Measurements from ENCODE around the gene PSTK. TPM values are rescaled to one million over a fixed set of nuclear protein-coding genes. Genes with fewer than 3 reads are reported as not detected.

PSTK gene
- total RNA-seq, result 1.7 and 3.2 TPM in 2 replicates

GRCh38 chr10:122980209-122981065, at the start of gene PSTK:
PSTK (plus strand) TSS chr10:122980401; CDS start chr10:122980480, 79 bp downstream.
- DNase-seq, result peak; percentile 97

DNA sequence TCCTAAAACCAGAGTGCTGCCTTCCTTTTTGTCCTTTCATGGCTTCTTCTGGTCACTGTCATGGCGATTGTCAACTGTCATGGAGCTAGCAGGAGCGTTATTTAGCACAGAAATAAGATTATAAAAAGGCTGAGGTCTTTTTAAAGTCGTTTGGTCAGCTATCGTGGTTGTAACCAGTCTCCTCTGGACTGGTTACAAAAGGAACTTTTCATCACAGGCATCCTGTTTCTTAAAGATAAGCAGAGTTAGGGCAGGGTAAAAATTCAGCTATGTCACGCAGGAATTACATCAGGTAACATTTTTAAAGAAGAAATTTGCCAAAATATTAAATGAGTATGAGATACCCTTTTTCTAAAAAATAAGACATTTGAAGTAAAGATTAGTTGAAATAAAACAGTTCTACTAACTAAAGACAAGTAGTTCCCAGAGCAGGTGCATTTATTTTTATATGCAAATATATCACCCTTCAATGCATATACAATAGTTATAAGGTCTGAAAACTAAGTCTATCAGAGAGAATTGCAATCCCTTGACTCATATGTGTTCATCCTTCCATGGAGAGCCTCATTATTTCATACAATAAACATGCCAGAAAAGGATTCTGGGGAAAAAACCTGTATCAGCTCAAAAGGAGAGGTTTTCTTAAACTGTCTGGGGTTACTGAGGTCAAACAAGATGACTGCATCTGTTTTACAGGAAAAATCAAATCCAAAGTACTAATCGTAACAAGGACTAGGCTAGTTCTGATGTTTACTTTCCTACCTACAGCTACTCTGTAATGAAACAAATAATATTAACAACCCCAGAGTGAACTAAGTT, 48.9 kb upstream of the PSTK start:
- DNase-seq, result no peak

DNA sequence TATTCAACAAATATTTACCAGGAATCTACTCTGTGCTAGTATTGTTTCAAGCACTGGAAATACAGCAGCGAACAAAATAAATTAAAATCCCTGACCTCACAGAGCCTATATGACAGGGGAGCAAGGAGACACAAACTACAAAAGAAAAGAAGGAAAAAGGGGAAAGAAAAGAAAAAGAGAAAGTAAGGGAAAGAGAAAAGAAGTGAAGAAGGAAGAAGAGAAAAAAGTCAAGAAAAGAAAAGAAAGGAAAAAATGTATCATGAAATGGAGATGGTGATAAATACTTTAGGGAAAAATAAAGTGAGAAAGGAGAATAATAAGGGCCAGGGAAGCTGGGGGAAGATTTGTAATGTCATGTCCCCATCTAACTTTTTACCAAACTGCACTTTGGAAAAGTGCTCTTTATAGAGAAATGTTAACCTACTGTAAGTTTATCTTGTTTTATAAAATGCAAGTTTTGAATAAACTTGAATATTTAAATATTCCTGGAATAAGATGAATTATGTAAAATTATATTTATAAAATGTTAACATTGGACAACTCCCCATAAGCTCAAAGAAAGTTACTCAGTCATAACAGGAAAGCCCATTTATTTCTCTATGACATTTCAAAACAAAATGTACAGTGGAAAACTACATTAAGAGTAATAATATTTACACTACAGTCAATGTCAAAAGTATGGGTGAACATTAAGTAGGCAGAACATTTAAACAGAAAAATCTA, 40.9 kb upstream of the PSTK start:
- no peak for DNase-seq

GRCh38 chr10:122939856-122940543, 40.2 kb upstream of the PSTK start:
- DNase-seq, result peak; percentile 21

DNA sequence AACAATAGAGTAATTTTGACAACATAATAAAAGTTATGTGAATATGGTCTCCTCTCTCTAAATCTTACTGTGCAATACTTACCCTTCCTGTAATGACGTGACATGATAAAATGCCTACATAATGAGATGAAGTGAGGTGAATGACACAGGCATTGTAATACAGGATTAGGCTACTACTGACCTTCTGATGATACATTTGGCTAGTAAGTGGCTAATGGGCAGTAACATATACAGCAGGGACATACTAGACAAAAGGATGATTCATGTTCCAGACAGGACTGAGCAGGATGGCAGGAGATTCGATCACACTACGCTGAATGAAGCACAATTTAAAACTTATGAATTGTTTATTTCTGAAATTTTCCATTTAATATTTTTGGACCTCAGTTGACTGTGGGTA, 30.9 kb upstream of the PSTK start:
- peak; percentile 2 for DNase-seq

GRCh38 chr10:122953902-122954730, 26.1 kb upstream of the PSTK start, which contains the start of gene C10orf88:
C10orf88 (minus strand) TSS chr10:122954227; CDS start chr10:122954178, 49 bp downstream.
- peak; percentile 99 for DNase-seq

DNA sequence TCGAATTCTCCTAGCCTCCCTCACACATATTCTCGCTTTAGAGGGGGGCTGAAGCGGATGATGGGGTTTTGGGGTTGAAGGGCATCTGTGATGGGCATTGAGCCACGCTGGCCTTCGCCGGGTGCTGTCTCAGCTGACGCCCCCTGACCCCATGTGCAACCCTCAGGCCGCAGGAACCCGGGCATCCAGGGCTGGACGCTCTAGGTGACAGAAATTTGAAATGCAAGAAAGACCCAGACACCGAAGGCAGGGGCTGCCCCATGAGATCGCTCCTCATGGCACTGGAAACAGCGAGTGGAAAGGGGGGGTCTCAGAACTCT, 25.5 kb upstream of the PSTK start:
- DNase-seq, result no peak

DNA sequence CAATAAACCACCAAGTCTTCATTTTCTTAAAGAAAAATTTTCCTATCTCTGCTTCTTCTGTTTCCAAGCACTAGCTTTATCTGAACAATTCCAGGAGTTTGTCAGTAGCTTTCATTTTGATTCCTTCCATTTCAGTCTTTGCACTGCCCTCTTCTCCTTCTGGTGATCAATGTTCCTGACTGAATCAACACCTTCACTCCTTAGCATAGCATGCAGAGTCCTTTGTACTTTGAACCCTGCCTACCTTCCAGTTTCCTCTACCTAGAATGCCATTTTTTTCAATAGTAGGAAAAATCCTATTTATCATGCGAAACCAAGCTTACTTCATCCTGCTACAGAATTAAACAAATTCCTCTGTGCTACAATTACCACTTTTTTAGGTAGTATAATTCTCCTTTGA, 24.3 kb upstream of the PSTK start:
- DNase-seq, result no peak

- peak; percentile 7 for DNase-seq
Measured at GRCh38 chr10:122957474-122957873, 22.7 kb upstream of the PSTK start.

- DNase-seq, result no peak
Measured at GRCh38 chr10:122962405-122962804, 17.8 kb upstream of the PSTK start.

GRCh38 chr10:122966879-122967278, 13.3 kb upstream of the PSTK start:
- no peak for DNase-seq

GRCh38 chr10:122968698-122969097, 11.5 kb upstream of the PSTK start:
- no peak for DNase-seq

DNA sequence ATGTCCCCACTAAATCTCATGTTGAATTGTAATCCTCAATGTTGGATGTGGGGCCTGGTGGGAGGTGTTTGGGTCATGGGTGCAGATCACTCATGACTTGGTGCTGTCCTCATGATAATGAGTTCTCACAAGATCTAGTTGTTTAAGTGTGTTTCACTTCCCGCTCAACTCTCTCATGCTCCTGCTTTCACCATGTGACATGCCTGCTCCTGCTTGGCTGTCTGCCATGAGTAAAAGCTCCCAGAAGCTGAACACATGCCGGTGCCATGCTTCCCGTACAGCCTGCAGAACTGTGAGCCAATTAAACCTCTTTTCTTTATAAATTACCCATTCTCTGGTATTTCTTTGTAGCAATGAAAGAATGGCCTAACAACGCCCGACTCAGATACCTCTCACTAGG, 6.2 kb upstream of the PSTK start:
- no peak for DNase-seq

GRCh38 chr10:122974543-122975064, 5.6 kb upstream of the PSTK start:
- DNase-seq, result no peak

- DNase-seq, result peak; percentile 54
Measured at GRCh38 chr10:122981066-122981464, 864 bp downstream of the PSTK start.

DNA sequence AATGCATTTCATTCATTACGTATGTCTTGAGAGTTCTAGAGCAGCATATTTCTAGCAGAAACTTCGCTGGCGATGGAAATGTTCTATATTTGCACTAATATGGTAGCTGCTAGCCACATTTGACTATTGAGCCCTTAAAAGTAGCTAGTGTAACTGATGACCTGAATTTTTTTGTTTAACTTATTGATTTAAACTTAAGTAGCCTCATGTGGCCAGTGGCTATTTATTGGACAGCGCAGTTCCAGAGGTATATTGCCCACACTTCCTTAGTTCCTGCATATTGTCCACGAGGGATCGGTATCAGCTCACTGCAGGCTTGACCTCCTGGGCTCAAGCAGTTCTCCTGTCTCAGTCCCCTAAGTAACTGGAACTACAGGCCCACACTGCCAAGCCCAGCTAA, 3.7 kb downstream of the PSTK start:
- no peak for DNase-seq

- no peak for DNase-seq
Measured at GRCh38 chr10:122984708-122985107, 4.5 kb downstream of the PSTK start.

GRCh38 chr10:122986335-122986734, 6.1 kb downstream of the PSTK start:
- no peak for DNase-seq

GRCh38 chr10:122988501-122988900, 8.3 kb downstream of the PSTK start:
- DNase-seq, result no peak

DNA sequence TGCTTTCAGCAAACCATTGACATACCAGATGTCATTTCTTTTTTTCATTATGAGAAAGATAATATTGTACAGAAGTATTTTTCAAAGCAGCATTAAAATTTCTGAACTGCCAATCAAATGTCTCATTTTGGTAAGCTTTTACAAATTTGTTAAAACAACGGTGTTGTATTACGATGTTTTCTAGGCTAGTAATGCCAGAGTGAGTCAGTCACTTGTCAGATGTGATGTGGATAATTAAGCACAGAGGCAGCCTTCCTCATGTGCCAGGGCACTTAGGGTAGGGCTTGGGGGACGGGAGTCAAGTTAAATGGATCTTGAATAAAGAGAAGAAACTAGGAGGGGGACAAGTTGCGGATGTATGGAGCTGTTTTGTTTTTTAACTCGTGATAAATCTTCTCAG, 10.1 kb downstream of the PSTK start:
- no peak for DNase-seq

- DNase-seq, result no peak
Measured at GRCh38 chr10:122992031-122992585, 11.9 kb downstream of the PSTK start.

Data from dermis blood vessel endothelial cell (primary cell).